HepG2 (cell line): Measurements from ENCODE around the gene POLG2. TPM values are rescaled to one million over a fixed set of nuclear protein-coding genes. Genes with fewer than 3 reads are reported as not detected.

Experiments used
- DPF2 ChIP-seq: sonication (generic); formaldehyde crosslinking; IDR thresholded peaks from 2 replicates; pipeline ENCODE4 v1.4.0; 2020; ENCODE audit warnings: mild to moderate bottlenecking, low read depth, missing genetic modification reagents, borderline replicate concordance
- DRAP1 ChIP-seq: IDR thresholded peaks from 2 replicates; pipeline ENCODE4 v1.6.1; 2016; ENCODE audit warnings: missing genetic modification reagents, missing compliant biosample characterization
- FOSL1 ChIP-seq: sonication (generic); formaldehyde crosslinking; IDR thresholded peaks from 2 replicates; pipeline ENCODE4 v1.9.0; 2021; ENCODE audit warnings: missing genetic modification reagents, borderline replicate concordance
- IKZF4 ChIP-seq: sonication (generic); formaldehyde crosslinking; IDR thresholded peaks from 2 replicates; pipeline ENCODE4 v1.5.1; 2020; ENCODE audit warnings: borderline replicate concordance, mild to moderate bottlenecking, low read depth, missing genetic modification reagents; ENCODE audit errors: not compliant biosample characterization
- IRF1 ChIP-seq: sonication (generic); formaldehyde crosslinking; IDR thresholded peaks from 2 replicates; pipeline ENCODE4 v1.4.0; 2020; ENCODE audit warnings: low read depth, mild to moderate bottlenecking, missing genetic modification reagents
- PCBP2 ChIP-seq: fragments of 200-400 bp; formaldehyde crosslinking; optimal IDR thresholded peaks from 2 replicates; pipeline ENCODE3; 2018; ENCODE audit warnings: low read length, low read depth; ENCODE audit not compliant: poor library complexity, severe bottlenecking
- RFXANK ChIP-seq: IDR thresholded peaks from 2 replicates; pipeline ENCODE4 v1.6.1; 2016
- SAFB2 ChIP-seq: sonication (generic); formaldehyde crosslinking; IDR thresholded peaks from 2 replicates; pipeline ENCODE4 v1.5.1; 2020; ENCODE audit warnings: missing genetic modification reagents, low read depth, mild to moderate bottlenecking, borderline replicate concordance
- ZFP62 ChIP-seq: sonication (generic); formaldehyde crosslinking; IDR thresholded peaks from 2 replicates; pipeline ENCODE4 v1.4.0; 2020; ENCODE audit warnings: missing genetic modification reagents
- ZFX ChIP-seq: sonication (generic); formaldehyde crosslinking; IDR thresholded peaks from 2 replicates; pipeline ENCODE4 v1.4.0; 2020; ENCODE audit warnings: mild to moderate bottlenecking, low read depth, missing genetic modification reagents, moderate library complexity
- ZMYM4 ChIP-seq: sonication (generic); formaldehyde crosslinking; IDR thresholded peaks from 2 replicates; pipeline ENCODE4 v1.8.1; 2023; ENCODE audit warnings: mild to moderate bottlenecking, missing genetic modification reagents
- ZNF451 ChIP-seq: sonication (generic); formaldehyde crosslinking; IDR thresholded peaks from 2 replicates; pipeline ENCODE4 v1.5.0; 2020; ENCODE audit warnings: mild to moderate bottlenecking, missing genetic modification reagents
- ZNF709 ChIP-seq: sonication (generic); formaldehyde crosslinking; IDR thresholded peaks from 2 replicates; pipeline ENCODE4 v1.5.0; 2020; ENCODE audit warnings: mild to moderate bottlenecking, missing genetic modification reagents
- polyA plus RNA-seq, 8 experiments: library from polyadenylated mRNA; depleted of rRNA in 3 of 8; stranded (reverse) in 7 of 8; unstranded in 1 of 8; fragments of >200 nt; fragmentation: Illumina TruSeq in 4 of 8; extraction: Trizol in 4 of 8; gene quantifications; 2 replicates each; pipeline versions ENCODE4 v1.2.1 to v1.2.3, GENCODE V29; 2011 to 2016; ENCODE audit warnings: low read depth in 4 of 8, missing spikeins in 1 of 8, mixed read lengths in 1 of 8; ENCODE audit not compliant: insufficient read depth in 1 of 8
- total RNA-seq, 5 experiments: library from RNA; depleted of rRNA; stranded (reverse); fragments of >200 nt; fragmentation: Illumina TruSeq; extraction: Trizol; gene quantifications; 2 replicates each; pipeline ENCODE4 v1.2.3, GENCODE V29; 2016; ENCODE audit warnings: low read depth in 1 of 5
- TF ChIP-seq, protein P1 (sequence below): sonication (generic); formaldehyde crosslinking; IDR thresholded peaks from 2 replicates; pipeline ENCODE4 v1.4.0; 2020; ENCODE audit warnings: missing genetic modification reagents
- TF ChIP-seq, protein P2 (sequence below): sonication (generic); formaldehyde crosslinking; IDR thresholded peaks from 2 replicates; pipeline ENCODE4 v1.4.0; 2020; ENCODE audit warnings: mild to moderate bottlenecking, missing genetic modification reagents
- TF ChIP-seq, protein P3 (sequence below): sonication (generic); formaldehyde crosslinking; IDR thresholded peaks from 2 replicates; pipeline ENCODE4 v1.4.0; 2020; ENCODE audit warnings: missing genetic modification reagents, borderline replicate concordance

POLG2 gene
- total and polyA plus RNA-seq, 2 of the 13 experiments (the other 11 are each of a cell fraction or from before 2014, with no cell fraction given) = 21.1 to 25.5 TPM

- no peak for TF ChIP-seq ZNF709
- TF ChIP-seq DPF2 (CRISPR knock-in tag) = no peak
- no peak for TF ChIP-seq SAFB2
- TF ChIP-seq ZNF451 (CRISPR knock-in tag) = no peak; the same call in 1 of the 2 replicates
- TF ChIP-seq, protein P1, sequence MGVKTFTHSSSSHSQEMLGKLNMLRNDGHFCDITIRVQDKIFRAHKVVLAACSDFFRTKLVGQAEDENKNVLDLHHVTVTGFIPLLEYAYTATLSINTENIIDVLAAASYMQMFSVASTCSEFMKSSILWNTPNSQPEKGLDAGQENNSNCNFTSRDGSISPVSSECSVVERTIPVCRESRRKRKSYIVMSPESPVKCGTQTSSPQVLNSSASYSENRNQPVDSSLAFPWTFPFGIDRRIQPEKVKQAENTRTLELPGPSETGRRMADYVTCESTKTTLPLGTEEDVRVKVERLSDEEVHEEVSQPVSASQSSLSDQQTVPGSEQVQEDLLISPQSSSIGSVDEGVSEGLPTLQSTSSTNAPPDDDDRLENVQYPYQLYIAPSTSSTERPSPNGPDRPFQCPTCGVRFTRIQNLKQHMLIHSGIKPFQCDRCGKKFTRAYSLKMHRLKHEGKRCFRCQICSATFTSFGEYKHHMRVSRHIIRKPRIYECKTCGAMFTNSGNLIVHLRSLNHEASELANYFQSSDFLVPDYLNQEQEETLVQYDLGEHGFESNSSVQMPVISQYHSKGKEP = peak; percentile 58; the same call in 1 of the 2 replicates
- no peak for TF ChIP-seq FOSL1 (CRISPR knock-in tag)
- no peak for TF ChIP-seq PCBP2
- TF ChIP-seq DRAP1 (CRISPR knock-in tag) = peak; percentile 97
- TF ChIP-seq RFXANK (CRISPR knock-in tag) = no peak
- no peak for TF ChIP-seq IKZF4 (CRISPR knock-in tag)
- TF ChIP-seq, protein P2, sequence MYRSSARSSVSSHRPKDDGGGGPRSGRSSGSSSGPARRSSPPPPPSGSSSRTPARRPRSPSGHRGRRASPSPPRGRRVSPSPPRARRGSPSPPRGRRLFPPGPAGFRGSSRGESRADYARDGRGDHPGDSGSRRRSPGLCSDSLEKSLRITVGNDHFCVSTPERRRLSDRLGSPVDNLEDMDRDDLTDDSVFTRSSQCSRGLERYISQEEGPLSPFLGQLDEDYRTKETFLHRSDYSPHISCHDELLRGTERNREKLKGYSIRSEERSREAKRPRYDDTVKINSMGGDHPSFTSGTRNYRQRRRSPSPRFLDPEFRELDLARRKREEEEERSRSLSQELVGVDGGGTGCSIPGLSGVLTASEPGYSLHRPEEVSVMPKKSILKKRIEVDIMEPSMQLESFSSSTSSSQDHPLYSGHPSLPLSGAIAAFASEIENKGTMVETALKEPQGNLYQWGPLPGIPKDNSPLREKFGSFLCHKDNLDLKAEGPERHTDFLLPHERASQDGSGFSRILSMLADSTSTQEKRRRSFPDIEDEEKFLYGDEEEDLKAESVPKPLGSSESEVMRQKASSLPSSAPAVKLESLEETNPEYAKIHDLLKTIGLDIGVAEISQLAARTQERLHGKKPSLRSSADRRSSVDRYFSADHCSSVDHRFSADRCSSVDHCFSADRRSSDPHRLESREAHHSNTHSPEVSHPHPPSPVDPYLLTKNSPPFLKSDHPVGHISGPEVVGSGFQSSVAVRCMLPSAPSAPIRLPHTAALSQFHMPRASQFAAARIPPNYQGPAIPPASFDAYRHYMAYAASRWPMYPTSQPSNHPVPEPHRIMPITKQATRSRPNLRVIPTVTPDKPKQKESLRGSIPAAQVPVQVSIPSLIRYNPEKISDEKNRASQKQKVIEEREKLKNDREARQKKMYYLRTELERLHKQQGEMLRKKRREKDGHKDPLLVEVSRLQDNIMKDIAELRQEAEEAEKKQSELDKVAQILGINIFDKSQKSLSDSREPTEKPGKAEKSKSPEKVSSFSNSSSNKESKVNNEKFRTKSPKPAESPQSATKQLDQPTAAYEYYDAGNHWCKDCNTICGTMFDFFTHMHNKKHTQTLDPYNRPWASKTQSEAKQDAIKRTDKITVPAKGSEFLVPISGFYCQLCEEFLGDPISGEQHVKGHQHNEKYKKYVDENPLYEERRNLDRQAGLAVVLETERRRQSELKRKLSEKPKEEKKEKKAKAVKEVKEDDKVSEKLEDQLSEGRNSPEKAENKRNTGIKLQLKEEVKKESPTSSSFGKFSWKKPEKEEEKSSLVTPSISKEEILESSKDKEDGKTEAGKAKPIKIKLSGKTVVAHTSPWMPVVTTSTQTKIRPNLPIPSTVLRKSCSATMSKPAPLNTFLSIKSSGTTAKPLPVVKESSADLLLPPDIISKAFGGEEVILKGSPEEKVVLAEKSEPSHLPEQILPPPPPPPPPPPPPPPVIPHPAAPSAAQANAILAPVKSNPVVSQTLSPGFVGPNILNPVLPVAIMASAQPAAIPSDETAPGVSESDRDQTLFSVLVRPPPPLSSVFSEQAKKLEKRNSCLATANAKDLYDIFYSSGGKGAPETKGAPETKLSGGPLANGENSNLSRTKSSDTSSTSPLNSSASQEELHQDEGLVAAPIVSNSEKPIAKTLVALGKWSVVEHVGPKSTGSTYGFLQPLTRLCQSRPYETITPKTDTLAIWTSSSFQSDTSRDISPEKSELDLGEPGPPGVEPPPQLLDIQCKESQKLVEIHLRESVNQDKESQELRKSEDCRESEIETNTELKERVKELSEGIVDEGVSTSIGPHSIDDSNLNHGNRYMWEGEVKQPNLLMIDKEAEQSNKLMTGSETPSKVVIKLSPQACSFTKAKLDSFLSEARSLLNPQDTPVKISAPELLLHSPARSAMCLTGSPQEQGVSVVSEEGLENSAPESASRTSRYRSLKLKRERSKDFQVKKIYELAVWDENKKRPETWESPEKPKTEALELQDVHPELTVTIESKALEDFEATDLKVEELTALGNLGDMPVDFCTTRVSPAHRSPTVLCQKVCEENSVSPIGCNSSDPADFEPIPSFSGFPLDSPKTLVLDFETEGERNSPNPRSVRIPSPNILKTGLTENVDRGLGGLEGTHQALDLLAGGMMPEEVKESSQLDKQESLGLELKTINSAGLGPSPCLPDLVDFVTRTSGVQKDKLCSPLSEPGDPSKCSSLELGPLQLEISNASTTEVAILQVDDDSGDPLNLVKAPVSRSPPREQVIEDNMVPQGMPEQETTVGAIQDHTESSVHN = no peak
- TF ChIP-seq, protein P3, sequence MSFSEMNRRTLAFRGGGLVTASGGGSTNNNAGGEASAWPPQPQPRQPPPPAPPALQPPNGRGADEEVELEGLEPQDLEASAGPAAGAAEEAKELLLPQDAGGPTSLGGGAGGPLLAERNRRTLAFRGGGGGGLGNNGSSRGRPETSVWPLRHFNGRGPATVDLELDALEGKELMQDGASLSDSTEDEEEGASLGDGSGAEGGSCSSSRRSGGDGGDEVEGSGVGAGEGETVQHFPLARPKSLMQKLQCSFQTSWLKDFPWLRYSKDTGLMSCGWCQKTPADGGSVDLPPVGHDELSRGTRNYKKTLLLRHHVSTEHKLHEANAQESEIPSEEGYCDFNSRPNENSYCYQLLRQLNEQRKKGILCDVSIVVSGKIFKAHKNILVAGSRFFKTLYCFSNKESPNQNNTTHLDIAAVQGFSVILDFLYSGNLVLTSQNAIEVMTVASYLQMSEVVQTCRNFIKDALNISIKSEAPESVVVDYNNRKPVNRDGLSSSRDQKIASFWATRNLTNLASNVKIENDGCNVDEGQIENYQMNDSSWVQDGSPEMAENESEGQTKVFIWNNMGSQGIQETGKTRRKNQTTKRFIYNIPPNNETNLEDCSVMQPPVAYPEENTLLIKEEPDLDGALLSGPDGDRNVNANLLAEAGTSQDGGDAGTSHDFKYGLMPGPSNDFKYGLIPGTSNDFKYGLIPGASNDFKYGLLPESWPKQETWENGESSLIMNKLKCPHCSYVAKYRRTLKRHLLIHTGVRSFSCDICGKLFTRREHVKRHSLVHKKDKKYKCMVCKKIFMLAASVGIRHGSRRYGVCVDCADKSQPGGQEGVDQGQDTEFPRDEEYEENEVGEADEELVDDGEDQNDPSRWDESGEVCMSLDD = no peak
- no peak for TF ChIP-seq IRF1 (CRISPR knock-in tag)
- peak; percentile 90 for TF ChIP-seq ZMYM4 (CRISPR knock-in tag)
- peak; percentile 97 for TF ChIP-seq ZFX (CRISPR knock-in tag)
- peak; percentile 71; the same call in 1 of the 2 replicates for TF ChIP-seq ZFP62 (CRISPR knock-in tag)
Measured at GRCh38 chr17:64506201-64506575, 9.3 kb upstream of the POLG2 start, which contains the start of gene DDX5 (continued).
